Uterus (tissue), 2 donors: ENCODE results near the gene ABCC2.

Experiments
- CTCF ChIP-seq, 4 experiments: fragments of 200-600 bp in 2 of 4; fragments of 450-650 bp in 2 of 4; sonication (generic) in 2 of 4; IDR thresholded peaks; one replicate each; pipeline ENCODE4 v1.5.1; 2016 to 2019; ENCODE audit warnings: antibody characterized with exemption in 4 of 4, mild to moderate bottlenecking in 2 of 4, moderate library complexity in 1 of 4
- POLR2A ChIP-seq, 2 donors: fragments of 450-650 bp; IDR thresholded peaks; one replicate each; pipeline ENCODE4 v1.6.1; 2016; ENCODE audit warnings: antibody characterized with exemption in 2 of 2, mild to moderate bottlenecking in 1 of 2, moderate library complexity in 1 of 2

- no peak for TF ChIP-seq CTCF (IDR thresholded peaks at IDR 0.05)
- no peak for TF ChIP-seq POLR2A (IDR thresholded peaks at IDR 0.05)
Measured at GRCh38 chr10:99849057-99849456, 66.6 kb downstream of the ABCC2 start.
